NT2/D1 (cell line): ENCODE data around the gene RGS7.
"Not testable (repeated sequence)": the region's sequence is repeated elsewhere in the genome, so short reads cannot be mapped to it uniquely, and the experiment has no call there.

Source experiments
- DNase-seq: peaks from one replicate; pipeline ENCODE4 v3.0.0-alpha.2; 2011; ENCODE audit warnings: low read depth, low spot score
- H3K27me3 ChIP-seq: 2 replicates; pipeline ENCODE4 v1.6.0; 2011; ENCODE audit warnings: mild to moderate bottlenecking; ENCODE audit not compliant: insufficient read length, insufficient read depth
- H3K36me3 ChIP-seq: 2 replicates; pipeline ENCODE4 v1.6.1; 2011; ENCODE audit warnings: mild to moderate bottlenecking, low read length, mixed read lengths; ENCODE audit not compliant: insufficient read depth, insufficient read length
- H3K4me1 ChIP-seq: 2 replicates; pipeline ENCODE4 v1.5.1; 2011; ENCODE audit not compliant: insufficient read depth, insufficient read length
- H3K4me3 ChIP-seq: 2 replicates; pipeline ENCODE4 v1.5.1; 2011; ENCODE audit warnings: low read depth; ENCODE audit not compliant: insufficient read length
- H3K9ac ChIP-seq: 2 replicates; pipeline ENCODE4 v1.6.0; 2011; ENCODE audit warnings: low read depth; ENCODE audit not compliant: insufficient read length
- H3K9me3 ChIP-seq: 2 replicates; pipeline ENCODE4 v1.5.1; 2011; ENCODE audit warnings: mild to moderate bottlenecking, low read length; ENCODE audit not compliant: insufficient read depth
- SUZ12 ChIP-seq: IDR thresholded peaks from 2 replicates; pipeline ENCODE4 v1.6.1; 2011; ENCODE audit not compliant: insufficient read length, insufficient read depth; ENCODE audit errors: extremely low read depth
- YY1 ChIP-seq: IDR thresholded peaks from 2 replicates; pipeline ENCODE4 v1.6.1; 2011; ENCODE audit not compliant: insufficient read length, insufficient read depth
- ZNF274 ChIP-seq: IDR thresholded peaks from 2 replicates; pipeline ENCODE4 v1.6.1; 2011; ENCODE audit warnings: mild to moderate bottlenecking, low read depth, low read length

Gene RGS7

GRCh38 chr1:240739754-240740153 is 617.3 kb downstream of the RGS7 start:
- no peak for TF ChIP-seq YY1
- TF ChIP-seq SUZ12 = no peak
- TF ChIP-seq ZNF274 = no peak
- H3K4me3 ChIP-seq = no peak overlapping the region

GRCh38 chr1:240739139-240739538 is 617.9 kb downstream of the RGS7 start:
- no peaks in the 10 kb centered on the region for H3K36me3 ChIP-seq
- H3K4me3 ChIP-seq = no peak overlapping the region
- H3K9ac ChIP-seq = no peak overlapping the region
- DNase-seq = no peak
- no peaks in the 10 kb centered on the region for H3K9me3 ChIP-seq
- no peak for TF ChIP-seq ZNF274
- no peak for TF ChIP-seq SUZ12
- no peak for TF ChIP-seq YY1
- no peaks in the 10 kb centered on the region for H3K4me1 ChIP-seq
- no peaks in the 10 kb centered on the region for H3K27me3 ChIP-seq

More at GRCh38 chr1:240739754-240740153, 617.3 kb downstream of the RGS7 start:
- H3K9ac ChIP-seq = no peak overlapping the region
- H3K9me3 ChIP-seq = no peaks in the 10 kb centered on the region
- no peaks in the 10 kb centered on the region for H3K27me3 ChIP-seq
- no peak for DNase-seq
- H3K36me3 ChIP-seq = no peaks in the 10 kb centered on the region
- H3K4me1 ChIP-seq = no peaks in the 10 kb centered on the region

- no peak for DNase-seq
- Histone ChIP-seq H3K9me3 (no peaks in the 10 kb centered on the region), H3K27me3 (no peaks in the 10 kb centered on the region), H3K36me3 (no peaks in the 10 kb centered on the region), H3K9ac (no peak overlapping the region), H3K4me3 (no peak overlapping the region), H3K4me1 (no peaks in the 10 kb centered on the region)
- no peak for TF ChIP-seq ZNF274
- TF ChIP-seq YY1 = no peak
- TF ChIP-seq SUZ12 = no peak
These were observed 619.2 kb downstream of the RGS7 start for GRCh38 chr1:240737766-240738265.

- Histone ChIP-seq H3K4me1 (no peaks in the 10 kb centered on the region), H3K9ac (no peak overlapping the region), H3K27me3 (no peaks in the 10 kb centered on the region), H3K4me3 (no peak overlapping the region), H3K9me3 (no peaks in the 10 kb centered on the region), H3K36me3 (no peaks in the 10 kb centered on the region)
- TF ChIP-seq SUZ12 = no peak
- DNase-seq = no peak
These were observed 619.7 kb downstream of the RGS7 start for GRCh38 chr1:240737298-240737697.

DNA sequence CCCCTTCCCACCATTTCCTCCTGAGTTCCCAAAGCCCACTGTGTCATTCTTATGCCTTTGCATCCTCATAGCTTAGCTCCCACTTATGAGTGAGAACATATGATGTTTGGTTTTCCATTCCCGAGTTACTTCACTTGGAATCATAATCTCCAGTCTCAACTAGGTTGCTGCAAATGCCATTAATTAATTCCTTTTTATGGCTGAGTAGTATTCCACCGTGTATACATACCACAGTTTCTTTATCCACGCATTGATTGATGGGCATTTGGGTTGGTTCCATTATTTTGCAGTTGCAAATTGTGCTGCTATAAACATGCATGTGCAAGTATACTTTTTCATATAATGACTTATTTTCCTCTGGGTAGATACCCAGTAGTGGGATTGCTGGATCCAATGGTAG is 622.3 kb downstream of the RGS7 start:
- not testable (repeated sequence) for H3K9me3 ChIP-seq, H3K4me1 ChIP-seq, H3K36me3 ChIP-seq, H3K9ac ChIP-seq, H3K4me3 ChIP-seq, H3K27me3 ChIP-seq, DNase-seq

DNA sequence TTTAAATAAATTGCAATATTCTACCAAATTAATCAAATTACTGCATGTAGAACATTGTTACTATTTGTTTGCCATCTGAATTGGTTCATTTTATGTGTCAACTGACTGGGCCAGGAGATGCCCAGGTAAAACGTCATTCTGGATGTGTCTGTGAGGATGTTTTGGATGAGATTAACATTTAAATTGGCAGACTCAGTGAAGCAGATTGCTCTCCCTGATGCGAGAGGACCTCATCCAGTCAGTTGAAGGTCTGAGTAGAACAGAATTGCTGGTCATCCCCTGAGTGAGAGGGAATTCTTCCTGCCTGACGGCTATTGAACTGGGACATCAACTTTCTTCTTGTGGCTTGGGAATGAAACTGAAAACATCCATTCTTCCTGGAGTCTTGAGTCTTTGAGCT is 623.0 kb downstream of the RGS7 start:
- Histone ChIP-seq H3K9me3 (no peaks in the 10 kb centered on the region), H3K4me3 (no peak overlapping the region), H3K27me3 (no peaks in the 10 kb centered on the region), H3K9ac (no peak overlapping the region), H3K36me3 (no peaks in the 10 kb centered on the region), H3K4me1 (no peaks in the 10 kb centered on the region)
- DNase-seq = no peak
- TF ChIP-seq ZNF274 (no peak), SUZ12 (no peak), YY1 (no peak)

GRCh38 chr1:240732390-240732789 is 624.6 kb downstream of the RGS7 start:
- H3K4me1 ChIP-seq = no peaks in the 10 kb centered on the region
- H3K9ac ChIP-seq = no peak overlapping the region
- no peaks in the 10 kb centered on the region for H3K27me3 ChIP-seq
- H3K4me3 ChIP-seq = no peak overlapping the region
- H3K9me3 ChIP-seq = no peaks in the 10 kb centered on the region
- TF ChIP-seq YY1 (no peak), ZNF274 (no peak), SUZ12 (no peak)
- H3K36me3 ChIP-seq = no peaks in the 10 kb centered on the region
- peak; percentile 47 for DNase-seq
